WI38 (cell line): ENCODE data around the gene KRTAP21-2.
"Not testable (repeated sequence)": the region's sequence is repeated elsewhere in the genome, so short reads cannot be mapped to it uniquely, and the experiment has no call there.

ENCODE experiments used
- H3K4me3 ChIP-seq: 2 replicates; pipeline ENCODE4 v1.5.1; 2011; ENCODE audit warnings: low read depth, mild to moderate bottlenecking, control low read depth, low read length
- TF ChIP-seq, protein P1 (sequence below): IDR thresholded peaks from 2 replicates; pipeline ENCODE4 v1.5.1; 2012; ENCODE audit warnings: low read depth, mild to moderate bottlenecking, control low read depth, low read length

Gene KRTAP21-2

DNA sequence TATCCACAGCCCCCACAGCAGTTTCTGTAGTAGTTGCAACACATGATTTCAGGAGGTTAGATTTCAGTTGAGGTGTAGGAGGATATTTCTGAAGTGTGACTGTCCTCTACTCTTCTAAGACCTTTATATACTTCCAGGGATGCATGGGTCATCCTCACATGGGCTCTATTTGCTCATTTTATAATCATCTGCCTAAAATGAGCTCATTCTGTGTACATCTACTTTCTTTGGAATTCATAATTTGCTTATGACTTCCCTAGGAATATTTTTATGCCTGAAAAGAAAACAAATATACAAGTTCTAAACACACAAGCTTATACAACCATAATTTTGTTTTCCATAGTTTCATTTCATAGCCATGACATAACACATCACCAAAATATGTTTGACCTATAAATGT is at the start of gene KRTAP21-2:
Gene KRTAP21-2 (minus strand): TSS at position 101 of the 400 bp plus-strand sequence. CDS start 57 bp downstream, at position 44.
- TF ChIP-seq, protein P1, sequence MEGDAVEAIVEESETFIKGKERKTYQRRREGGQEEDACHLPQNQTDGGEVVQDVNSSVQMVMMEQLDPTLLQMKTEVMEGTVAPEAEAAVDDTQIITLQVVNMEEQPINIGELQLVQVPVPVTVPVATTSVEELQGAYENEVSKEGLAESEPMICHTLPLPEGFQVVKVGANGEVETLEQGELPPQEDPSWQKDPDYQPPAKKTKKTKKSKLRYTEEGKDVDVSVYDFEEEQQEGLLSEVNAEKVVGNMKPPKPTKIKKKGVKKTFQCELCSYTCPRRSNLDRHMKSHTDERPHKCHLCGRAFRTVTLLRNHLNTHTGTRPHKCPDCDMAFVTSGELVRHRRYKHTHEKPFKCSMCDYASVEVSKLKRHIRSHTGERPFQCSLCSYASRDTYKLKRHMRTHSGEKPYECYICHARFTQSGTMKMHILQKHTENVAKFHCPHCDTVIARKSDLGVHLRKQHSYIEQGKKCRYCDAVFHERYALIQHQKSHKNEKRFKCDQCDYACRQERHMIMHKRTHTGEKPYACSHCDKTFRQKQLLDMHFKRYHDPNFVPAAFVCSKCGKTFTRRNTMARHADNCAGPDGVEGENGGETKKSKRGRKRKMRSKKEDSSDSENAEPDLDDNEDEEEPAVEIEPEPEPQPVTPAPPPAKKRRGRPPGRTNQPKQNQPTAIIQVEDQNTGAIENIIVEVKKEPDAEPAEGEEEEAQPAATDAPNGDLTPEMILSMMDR = no peak

DNA sequence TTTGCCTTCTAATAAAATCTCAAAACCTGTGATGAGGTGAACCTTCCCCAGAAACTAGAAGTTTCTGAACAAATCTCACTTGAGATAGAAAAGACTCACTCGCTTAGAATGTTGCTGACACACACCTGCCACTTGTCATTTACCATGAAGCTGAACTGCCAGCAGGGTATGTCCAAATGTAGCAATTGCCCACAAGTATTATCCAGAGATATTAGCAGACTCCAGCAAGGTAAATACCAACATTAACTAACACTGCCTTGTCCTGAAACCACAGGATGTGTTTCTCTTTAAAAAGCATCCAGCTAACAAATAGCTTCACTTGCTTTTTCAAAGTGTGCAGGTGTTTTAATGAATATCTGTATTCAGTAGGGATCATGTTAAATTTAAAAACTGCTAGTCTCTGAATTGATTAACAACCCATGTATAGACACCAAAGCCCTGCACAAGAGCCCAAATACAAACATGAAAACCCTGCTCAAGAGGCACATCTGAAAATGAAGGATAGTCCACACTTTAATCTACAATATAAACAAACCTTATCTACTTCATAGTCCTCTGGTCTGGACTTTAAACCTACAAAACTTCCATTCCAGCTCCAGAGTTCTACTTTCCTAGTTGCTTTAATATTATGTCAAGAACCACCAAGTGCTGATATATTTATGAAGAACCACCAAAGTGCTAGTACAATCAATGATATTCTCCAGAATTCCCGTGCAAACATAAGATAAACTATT is 46.7 kb upstream of the KRTAP21-2 start:
- TF ChIP-seq, protein P1 = no peak
- H3K4me3 ChIP-seq = no peak overlapping the region

More for the DNA sequence above, at the start of gene KRTAP21-2:
- H3K4me3 ChIP-seq = no peak within 1 kb of the TSS

DNA sequence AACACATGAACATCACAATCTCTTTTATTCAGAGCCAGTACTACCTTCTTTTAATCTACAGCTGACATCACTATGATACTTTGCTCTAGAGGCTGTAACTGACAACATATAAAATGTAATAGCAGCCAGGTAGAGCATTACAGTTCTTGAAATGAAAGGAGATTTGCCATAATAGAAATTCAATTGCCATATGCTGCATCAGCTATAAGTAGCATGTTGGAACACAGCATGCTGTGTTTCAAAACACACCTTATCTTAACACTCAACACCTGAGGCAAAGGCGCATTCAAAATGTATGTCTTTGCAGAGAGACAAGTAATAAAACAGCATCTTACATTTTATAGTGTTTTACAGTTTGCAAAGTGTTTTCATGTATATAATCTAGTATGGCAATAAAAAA is 32.2 kb upstream of the KRTAP21-2 start:
- H3K4me3 ChIP-seq = no peak overlapping the region
- TF ChIP-seq, protein P1 = no peak

DNA sequence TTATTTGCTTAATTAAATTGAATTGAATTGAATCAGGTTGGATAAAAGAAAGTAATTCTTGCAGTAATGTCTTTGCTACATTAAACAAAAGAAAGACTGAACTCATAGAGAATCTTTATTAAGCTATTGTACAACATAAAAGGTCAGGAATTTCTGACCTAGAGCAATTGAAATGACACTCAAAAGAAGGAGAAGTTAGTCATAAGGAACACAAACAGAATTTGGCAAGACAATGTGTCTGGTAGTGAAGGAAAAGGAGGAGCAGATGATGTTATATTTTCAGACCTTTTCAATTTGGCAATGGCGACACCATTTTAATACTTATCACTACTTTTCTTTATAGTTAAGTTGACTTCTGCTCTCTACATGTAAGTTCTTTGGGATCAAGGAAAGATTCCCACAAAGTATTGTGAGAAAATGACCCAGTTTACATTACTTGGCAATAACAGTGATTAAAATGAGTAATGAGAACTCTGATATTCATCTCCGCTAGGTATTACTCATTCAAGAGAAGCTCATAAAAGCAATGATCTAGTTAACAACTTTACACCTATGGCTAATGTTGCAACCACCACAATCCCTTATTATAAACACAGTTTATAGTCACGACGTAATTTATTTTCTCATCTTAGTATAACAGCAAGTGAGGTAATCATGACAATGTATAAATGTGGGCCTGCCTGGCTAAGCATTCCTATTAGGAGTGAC is 22.8 kb upstream of the KRTAP21-2 start:
- no peak overlapping the region for H3K4me3 ChIP-seq
- TF ChIP-seq, protein P1 = no peak

DNA sequence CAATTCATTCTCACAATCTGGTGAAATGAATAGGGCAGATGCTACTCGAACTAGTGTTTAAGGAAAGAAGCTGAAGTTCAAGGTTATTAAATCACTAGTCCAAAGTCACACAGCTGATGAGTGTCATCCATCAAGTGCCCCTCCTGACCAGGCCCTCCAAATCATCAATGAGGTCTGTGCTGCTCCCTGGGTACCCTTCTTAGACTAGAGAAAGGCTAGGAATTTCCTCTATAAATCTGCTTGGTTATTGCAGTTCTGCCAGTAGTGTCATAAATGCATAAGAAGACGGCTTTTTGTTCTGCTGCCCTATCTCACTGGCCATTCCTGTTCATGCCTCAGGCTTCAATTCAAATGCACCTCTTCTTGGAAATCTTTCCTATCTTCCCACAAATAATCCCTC is 13.7 kb upstream of the KRTAP21-2 start:
- TF ChIP-seq, protein P1 = no peak
- no peak overlapping the region for H3K4me3 ChIP-seq

DNA sequence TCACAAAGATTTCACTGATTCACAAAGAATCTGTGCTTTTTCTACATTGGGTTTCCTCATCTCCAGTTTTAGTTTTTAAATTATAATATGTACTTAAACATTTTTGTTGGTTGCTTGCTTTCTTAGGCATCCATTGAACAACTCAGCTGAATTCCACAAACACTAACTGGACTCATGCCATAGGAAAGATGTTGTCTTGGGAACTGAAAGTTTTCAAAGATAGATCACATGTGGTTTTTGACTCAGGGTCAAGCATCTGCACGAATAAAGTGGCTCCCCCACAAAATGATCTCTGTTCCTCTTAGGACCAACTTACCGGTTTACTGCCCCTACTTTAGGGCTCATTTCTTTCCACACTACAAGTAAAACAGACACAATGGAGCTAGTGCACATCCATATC is 11.2 kb upstream of the KRTAP21-2 start:
- no peak overlapping the region for H3K4me3 ChIP-seq
- TF ChIP-seq, protein P1 = no peak

DNA sequence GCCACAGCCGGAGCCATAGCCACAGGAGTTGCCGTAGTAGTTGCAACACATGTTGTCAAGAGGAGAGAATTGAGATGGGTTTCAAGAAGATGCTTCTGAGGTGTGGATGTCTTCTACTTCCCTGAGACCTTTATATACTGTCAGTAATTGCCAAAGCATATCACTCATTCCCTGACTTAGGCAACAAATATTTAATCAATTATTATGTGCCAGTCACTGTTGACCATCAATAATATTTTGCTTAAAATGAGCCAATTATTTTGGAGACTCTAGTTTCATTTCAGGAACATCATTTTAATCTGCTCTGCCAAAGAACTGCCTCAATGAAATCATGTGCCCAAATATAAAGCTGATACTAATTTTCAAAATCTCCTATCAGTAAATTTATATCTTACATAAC is 8.3 kb upstream of the KRTAP21-2 start, which contains the start of gene KRTAP21-1:
Gene KRTAP21-1 (minus strand): TSS at position 101 of the 400 bp plus-strand sequence. CDS start 50 bp downstream, at position 51.
- not testable (repeated sequence) for H3K4me3 ChIP-seq
